ENCODE measurements around the gene PHKG1.
"Not testable (repeated sequence)": the region's sequence is repeated elsewhere in the genome, so short reads cannot be mapped to it uniquely, and the experiment has no call there.

Gene PHKG1

DNA sequence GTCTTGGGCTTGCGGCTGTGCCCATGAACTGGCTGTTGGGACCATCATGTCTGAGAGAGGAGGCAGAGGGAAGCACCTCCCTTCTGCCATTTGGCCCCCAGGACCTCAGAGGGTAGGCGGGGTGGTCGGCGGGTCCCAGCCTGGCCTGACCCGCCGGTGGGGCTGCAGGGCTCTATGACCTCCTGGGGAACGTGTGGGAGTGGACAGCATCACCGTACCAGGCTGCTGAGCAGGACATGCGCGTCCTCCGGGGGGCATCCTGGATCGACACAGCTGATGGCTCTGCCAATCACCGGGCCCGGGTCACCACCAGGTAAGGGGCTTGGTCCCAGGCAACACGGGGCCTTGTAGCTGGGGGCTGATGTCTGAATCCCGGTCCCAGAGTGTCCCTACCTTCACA is 14.6 kb downstream of the PHKG1 start:
- DNase-seq (ENCODE audit: extremely low read depth, insufficient read length), result no peak
- Histone ChIP-seq H3K27me3 (replicated peaks; ENCODE audit: control insufficient read depth, insufficient read depth, low read length) (no peaks in the 10 kb centered on the region), H3K4me3 (replicated peaks; ENCODE audit: low read depth, low read length) (no peak overlapping the region), H3K36me3 (ENCODE audit: control insufficient read depth, insufficient read depth, low read length) (peaks cover 19% of the 10 kb centered on the region)
- TF ChIP-seq CTCF (IDR thresholded peaks at IDR 0.05; ENCODE audit: insufficient read depth, low read length, poor library complexity, severe bottlenecking), result no peak

GRCh38 chr7:56077681-56078080 is 15.1 kb downstream of the PHKG1 start:
- DNase-seq (ENCODE audit: extremely low read depth, insufficient read length), result no peak
- TF ChIP-seq CTCF (IDR thresholded peaks at IDR 0.05; ENCODE audit: insufficient read depth, low read length, poor library complexity, severe bottlenecking), result no peak
- no peaks in the 10 kb centered on the region for H3K27me3 ChIP-seq (replicated peaks; ENCODE audit: control insufficient read depth, insufficient read depth, low read length)
- no peak overlapping the region for H3K4me3 ChIP-seq (replicated peaks; ENCODE audit: low read depth, low read length)
- H3K36me3 ChIP-seq (ENCODE audit: control insufficient read depth, insufficient read depth, low read length), result peaks cover 23% of the 10 kb centered on the region

GRCh38 chr7:56074371-56074791 is 18.4 kb downstream of the PHKG1 start:
- H3K36me3 ChIP-seq (ENCODE audit: control insufficient read depth, insufficient read depth, low read length), result peaks cover 19% of the 10 kb centered on the region
- DNase-seq (ENCODE audit: extremely low read depth, insufficient read length), result peak; percentile 50
- peak; percentile 83 for TF ChIP-seq CTCF (IDR thresholded peaks at IDR 0.05; ENCODE audit: insufficient read depth, low read length, poor library complexity, severe bottlenecking)
- H3K4me3 ChIP-seq (replicated peaks; ENCODE audit: low read depth, low read length), result no peak overlapping the region
- H3K27me3 ChIP-seq (replicated peaks; ENCODE audit: control insufficient read depth, insufficient read depth, low read length), result no peaks in the 10 kb centered on the region

DNA sequence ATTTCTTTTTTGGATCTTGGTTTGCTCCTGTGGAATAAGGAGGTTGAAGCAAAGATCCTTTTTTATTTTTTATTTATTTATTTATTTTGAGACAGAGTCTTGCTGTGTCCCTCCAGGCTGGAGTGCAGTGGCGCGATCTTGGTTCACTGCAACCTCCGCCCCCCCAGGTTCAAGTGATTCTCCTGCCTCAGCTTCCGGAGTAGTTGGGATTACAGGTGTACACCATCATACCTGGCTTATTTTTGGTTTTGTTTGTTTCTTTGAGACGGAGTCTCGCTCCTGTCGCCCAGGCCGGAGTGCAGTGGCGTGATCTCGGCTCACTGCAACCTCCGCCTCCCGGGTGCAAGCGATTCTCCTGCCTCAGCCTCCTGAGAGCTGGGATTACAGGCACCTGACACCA is 26.4 kb downstream of the PHKG1 start:
- not testable (repeated sequence) for DNase-seq (ENCODE audit: extremely low read depth, insufficient read length); H3K27me3 ChIP-seq (replicated peaks; ENCODE audit: control insufficient read depth, insufficient read depth, low read length); H3K36me3 ChIP-seq (ENCODE audit: control insufficient read depth, insufficient read depth, low read length); H3K4me3 ChIP-seq (replicated peaks; ENCODE audit: low read depth, low read length)

- peak within 1 kb of the TSS; percentile 94 for H3K4me3 ChIP-seq (replicated peaks; ENCODE audit: low read depth, low read length)
- no peak for TF ChIP-seq CTCF (IDR thresholded peaks at IDR 0.05; ENCODE audit: insufficient read depth, low read length, poor library complexity, severe bottlenecking)
- peaks cover 6% of the 10 kb centered on the region for H3K36me3 ChIP-seq (ENCODE audit: control insufficient read depth, insufficient read depth, low read length)
- H3K27me3 ChIP-seq (replicated peaks; ENCODE audit: control insufficient read depth, insufficient read depth, low read length), result no peaks in the 10 kb centered on the region
- peak; percentile 94 for DNase-seq (ENCODE audit: extremely low read depth, insufficient read length)
Measured at GRCh38 chr7:56063882-56064625, 28.7 kb downstream of the PHKG1 start, which contains the start of gene SUMF2. Gene SUMF2, plus strand, starts transcription at chr7:56064286. Its CDS starts 26 bp downstream, at chr7:56064312.

DNA sequence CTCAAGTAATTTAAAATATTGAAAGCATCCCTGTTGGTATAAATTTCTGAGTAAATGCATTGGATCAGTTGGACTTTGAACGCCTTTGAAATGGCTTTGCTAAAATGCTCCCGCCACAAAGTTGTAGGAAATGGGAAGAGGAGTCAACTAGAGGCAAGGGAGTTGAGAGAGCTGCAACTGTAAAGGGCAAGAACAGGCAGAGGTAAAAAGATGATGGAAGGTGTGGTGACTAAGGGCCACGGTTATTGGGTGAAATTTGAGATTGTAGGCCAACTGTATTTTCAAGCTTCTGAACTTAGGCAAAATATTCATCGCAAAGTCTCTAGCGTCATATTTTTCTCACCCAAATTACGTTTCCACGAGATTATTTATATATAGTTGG is 29.3 kb downstream of the PHKG1 start:
- H3K27me3 ChIP-seq (replicated peaks; ENCODE audit: control insufficient read depth, insufficient read depth, low read length), result no peaks in the 10 kb centered on the region
- no peak for TF ChIP-seq CTCF (IDR thresholded peaks at IDR 0.05; ENCODE audit: insufficient read depth, low read length, poor library complexity, severe bottlenecking)
- peaks cover 6% of the 10 kb centered on the region for H3K36me3 ChIP-seq (ENCODE audit: control insufficient read depth, insufficient read depth, low read length)
- no peak for DNase-seq (ENCODE audit: extremely low read depth, insufficient read length)
- no peak overlapping the region for H3K4me3 ChIP-seq (replicated peaks; ENCODE audit: low read depth, low read length)
